HG02571 (cell line): ENCODE measurements around the gene KRT1.

Experiments used
- ATAC-seq: cut with Tn5 transposase; IDR thresholded peaks from one replicate; pipeline ENCODE4 v1.9.1; 2021; ENCODE audit warnings: mild to moderate bottlenecking, moderate library complexity; ENCODE audit not compliant: unreplicated experiment

Gene KRT1

GRCh38 chr12:52643233-52644077 lies 36.8 kb downstream of the KRT1 start:
- no peak for ATAC-seq

DNA sequence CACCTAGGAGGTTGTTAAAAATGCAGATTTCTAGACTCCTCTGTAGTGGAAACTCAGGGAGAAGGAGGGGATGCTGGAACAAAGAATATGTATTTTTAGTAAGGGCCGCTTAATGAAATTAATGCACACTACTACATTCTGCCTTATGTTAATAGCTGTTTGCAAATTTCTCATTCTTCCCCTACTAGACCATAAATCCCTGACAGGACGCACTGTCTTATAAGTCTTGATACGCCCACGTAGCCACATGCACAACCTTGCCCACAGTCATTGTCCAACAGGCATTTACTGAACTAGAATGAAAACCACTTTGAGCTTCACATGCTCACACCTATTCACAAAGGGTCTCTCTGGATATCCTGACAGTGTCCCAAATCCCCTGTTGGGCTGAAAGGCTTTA lies 38.7 kb downstream of the KRT1 start:
- ATAC-seq: no peak

DNA sequence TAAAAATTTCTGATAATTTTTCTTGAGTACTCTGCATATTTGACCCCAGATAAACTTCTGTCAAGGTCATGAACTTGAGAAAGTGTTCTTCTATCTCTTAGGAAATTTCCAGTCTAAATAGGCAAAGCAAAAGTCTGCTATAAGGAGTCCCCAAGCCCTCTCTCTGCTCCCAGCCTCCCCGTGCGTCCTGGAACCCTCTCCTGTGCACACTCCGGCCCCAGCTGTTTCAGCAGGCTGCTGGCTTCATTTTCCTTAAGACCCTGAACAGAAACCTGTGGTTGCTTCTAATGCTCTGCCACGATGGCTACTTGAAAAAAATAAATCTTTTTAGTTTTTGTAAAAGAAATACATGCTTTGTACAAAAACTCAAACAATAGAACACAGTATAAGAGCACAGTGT lies 42.9 kb downstream of the KRT1 start:
- ATAC-seq: no peak

DNA sequence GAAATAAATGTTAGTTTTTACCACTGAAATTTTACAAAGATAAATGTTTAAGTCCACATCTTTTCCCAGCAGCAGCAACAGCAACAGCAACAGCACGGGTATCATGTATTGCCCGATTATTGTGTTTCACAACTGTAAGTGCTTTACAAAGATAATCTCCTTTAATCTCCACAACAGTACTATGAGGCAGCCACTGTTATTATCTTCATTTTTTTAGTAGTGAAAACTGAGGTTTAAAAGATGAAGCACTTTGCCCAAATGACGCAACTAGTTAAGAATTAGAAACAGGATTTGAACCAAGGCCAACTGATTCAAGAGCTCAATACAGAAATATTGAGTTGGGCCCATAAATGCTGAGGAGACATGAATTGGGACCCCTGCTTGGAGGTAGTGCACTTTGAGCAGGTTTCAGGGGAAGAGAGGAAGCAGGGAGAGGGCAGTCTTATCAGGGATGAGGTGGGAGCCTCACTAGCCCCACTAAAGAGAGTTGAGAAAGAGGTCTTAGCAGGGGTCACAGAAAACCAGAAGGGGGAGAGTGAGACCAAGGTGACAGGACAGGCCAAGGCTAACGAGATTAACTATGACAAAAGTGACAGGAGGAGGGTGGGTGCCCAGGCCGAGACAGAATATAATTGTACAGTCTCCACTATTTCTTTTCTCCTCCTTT lies 43.5 kb downstream of the KRT1 start:
- no peak for ATAC-seq

DNA sequence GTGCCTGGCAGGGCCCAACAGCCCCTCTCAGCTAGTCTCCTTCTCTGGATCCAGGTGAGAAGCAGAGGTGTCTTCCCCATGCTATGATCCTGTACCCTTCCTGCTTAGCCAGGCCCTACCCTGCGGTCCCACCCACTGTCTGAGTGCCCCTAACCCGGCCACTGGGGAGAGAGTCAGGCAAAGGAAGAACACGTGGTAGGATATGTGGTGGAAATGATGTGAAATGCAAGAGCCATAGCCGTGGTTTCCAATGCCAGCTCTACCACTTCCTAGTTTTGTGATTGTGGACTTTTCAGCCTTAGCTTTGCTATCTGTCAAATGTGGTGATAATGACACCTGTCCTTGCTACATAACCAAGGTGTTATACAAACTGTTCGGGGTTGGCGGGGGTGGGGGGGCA lies 44.0 kb downstream of the KRT1 start:
- ATAC-seq: no peak

GRCh38 chr12:52634266-52635056 lies 45.7 kb downstream of the KRT1 start:
- no peak for ATAC-seq

GRCh38 chr12:52633383-52633782 lies 46.8 kb downstream of the KRT1 start:
- no peak for ATAC-seq

DNA sequence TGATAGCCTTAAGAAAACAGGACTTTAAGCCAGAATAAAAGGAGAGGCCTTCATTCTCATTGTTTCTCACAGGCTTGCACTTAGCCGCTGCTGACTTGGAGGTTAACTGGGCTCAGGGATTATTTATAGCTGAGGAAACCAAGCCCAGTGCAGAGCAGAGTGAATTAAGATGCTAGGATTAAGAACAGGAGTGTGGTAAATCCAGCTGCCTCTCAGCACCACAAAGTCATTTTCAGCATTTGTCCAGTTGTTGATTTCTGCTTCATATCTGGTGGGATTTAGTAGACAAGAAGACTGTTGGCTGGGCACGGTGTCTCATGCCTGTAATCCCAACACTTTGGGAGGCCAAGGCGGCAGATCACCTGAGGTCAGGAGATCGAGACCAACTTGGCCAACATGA lies 47.6 kb downstream of the KRT1 start:
- no peak for ATAC-seq

- ATAC-seq: no peak
Observed at GRCh38 chr12:52631676-52632459, 48.3 kb downstream of the KRT1 start.

- ATAC-seq: no peak
Observed at GRCh38 chr12:52631264-52631663, 48.9 kb downstream of the KRT1 start.

DNA sequence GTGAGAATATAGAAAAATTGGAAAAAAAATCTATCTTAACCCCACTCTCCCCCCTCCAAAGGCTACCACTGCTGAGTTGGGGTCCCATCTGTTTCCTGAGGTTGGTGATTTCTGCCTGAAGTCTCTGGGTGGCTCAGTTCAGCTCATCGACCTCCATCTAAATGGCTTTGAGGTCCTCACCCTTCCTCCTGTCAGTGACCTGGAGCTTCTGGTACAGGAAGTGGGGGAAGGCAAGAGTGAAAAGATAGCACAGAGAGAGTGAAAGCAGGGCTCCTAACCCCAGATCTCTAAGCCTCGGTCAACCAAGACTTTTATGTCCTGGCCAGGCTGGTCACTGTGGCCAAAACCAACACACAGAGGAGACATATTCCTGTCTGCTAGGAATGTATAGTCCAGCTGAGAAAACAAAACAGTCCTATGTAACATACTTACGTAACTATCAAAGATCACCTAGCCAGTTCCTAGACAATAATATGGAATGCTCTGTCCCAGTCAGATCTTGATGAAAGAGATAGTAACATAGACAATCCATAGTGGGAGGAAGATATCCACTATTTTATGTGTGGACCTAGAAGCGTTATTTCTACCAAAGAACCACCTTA lies 49.5 kb downstream of the KRT1 start:
- ATAC-seq: no peak

- ATAC-seq: no peak
Observed at GRCh38 chr12:52630008-52630500, 50.2 kb downstream of the KRT1 start.

GRCh38 chr12:52629281-52630007 lies 50.8 kb downstream of the KRT1 start:
- no peak for ATAC-seq

- no peak for ATAC-seq
Observed at GRCh38 chr12:52628841-52629240, 51.4 kb downstream of the KRT1 start.

GRCh38 chr12:52628111-52628507 lies 52.1 kb downstream of the KRT1 start:
- ATAC-seq: no peak

DNA sequence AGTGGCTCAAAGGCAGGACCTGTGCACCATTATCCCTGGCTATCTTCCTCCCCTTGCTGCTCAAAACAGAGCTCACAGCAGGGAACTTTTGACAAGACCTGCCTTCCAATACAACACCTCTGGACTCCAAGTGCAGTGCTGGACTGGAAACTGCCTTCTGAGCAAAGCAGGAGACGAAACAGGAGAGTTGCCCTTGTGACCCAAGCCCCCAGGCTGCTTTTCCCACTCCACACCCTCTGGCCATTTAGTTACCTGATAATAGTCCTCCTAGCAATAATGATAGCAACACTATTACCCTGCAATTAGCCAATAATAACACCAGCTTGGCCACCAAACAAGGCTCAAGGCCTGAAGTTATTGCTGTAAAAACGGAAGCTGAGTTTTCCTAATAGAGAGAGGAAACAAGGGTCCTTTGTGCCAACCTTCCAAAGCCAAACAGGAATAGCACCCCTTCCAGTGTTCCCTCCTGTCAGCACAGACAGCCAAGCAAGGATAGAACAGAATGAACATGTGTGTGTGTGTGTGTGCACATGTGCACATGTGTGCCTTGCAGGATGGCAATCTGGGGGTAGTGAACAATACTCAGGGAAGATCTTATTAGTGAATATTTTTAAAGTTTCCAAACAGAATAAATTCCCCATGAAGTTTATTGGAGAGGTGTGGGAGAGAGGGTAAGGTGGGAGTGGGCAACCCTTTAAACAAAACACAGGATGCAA lies 52.7 kb downstream of the KRT1 start:
- ATAC-seq: no peak
